Kidney (tissue), 14 donors: Measurements from ENCODE around the gene AGBL1. TPM values are rescaled to one million over a fixed set of nuclear protein-coding genes. Genes with fewer than 3 reads are reported as not detected.
"Not testable (repeated sequence)": the region's sequence is repeated elsewhere in the genome, so short reads cannot be mapped to it uniquely, and the experiment has no call there.

Experiments
- DNase-seq, 5 donors: peaks; one replicate each; pipeline ENCODE4 v3.0.0-alpha.2; 2013 to 2020
- FAIRE-seq: peaks from 2 replicates; lab custom pipeline; 2012; peaks lifted over from hg19 to GRCh38; lab: Jason Lieb, UNC
- H3K27ac ChIP-seq, 2 donors: one replicate each; pipeline ENCODE4 v1.7.0; 2013; ENCODE audit warnings: low read depth in 2 of 2, low read length in 2 of 2, inconsistent platforms in 1 of 2
- H3K27me3 ChIP-seq: one replicate; pipeline ENCODE4 v1.7.1; 2013; ENCODE audit warnings: low read length, inconsistent platforms; ENCODE audit not compliant: control insufficient read depth, insufficient read depth
- H3K36me3 ChIP-seq, 3 donors: one replicate each; pipeline versions ENCODE4 v1.7.0 to v1.7.1; 2013; ENCODE audit warnings: low read length in 3 of 3, control low read depth in 1 of 3, inconsistent platforms in 1 of 3; ENCODE audit not compliant: insufficient read depth in 3 of 3, control insufficient read depth in 2 of 3
- H3K4me1 ChIP-seq, 3 donors: one replicate each; pipeline versions ENCODE4 v1.7.0 to v1.7.1; 2013; ENCODE audit warnings: low read length in 3 of 3, inconsistent platforms in 1 of 3, low read depth in 1 of 3; ENCODE audit not compliant: control insufficient read depth in 2 of 3, insufficient read depth in 2 of 3
- H3K4me3 ChIP-seq, 3 donors: one replicate each; pipeline versions ENCODE4 v1.7.0 to v1.8.1; 2013; ENCODE audit warnings: low read length in 3 of 3, control low read depth in 1 of 3, inconsistent platforms in 1 of 3
- H3K9ac ChIP-seq, 3 donors: one replicate each; pipeline versions ENCODE4 v1.7.0 to v1.7.1; 2013; ENCODE audit warnings: low read length in 3 of 3, control low read depth in 1 of 3, inconsistent platforms in 1 of 3
- H3K9me3 ChIP-seq, 3 donors: one replicate each; pipeline versions ENCODE4 v1.7.0 to v1.7.1; 2013; ENCODE audit warnings: low read length in 3 of 3, control low read depth in 1 of 3, inconsistent platforms in 1 of 3; ENCODE audit not compliant: control insufficient read depth in 2 of 3, insufficient read depth in 1 of 3
- intact Hi-C: fragments of 100-400 bp; cut with DNase I; formaldehyde crosslinking; loops from one replicate; pipeline ENCODE4 v1.11.1; 2022
- polyA plus RNA-seq: library from polyadenylated mRNA; stranded (reverse); fragments of 350-450 nt; fragmentation: Illumina TruSeq; extraction: RNeasy Lipid Tissue Mini Kit (QIAGEN cat#74804); gene quantifications from one replicate; pipeline ENCODE4 v1.2.3, GENCODE V29; 2014; ENCODE audit warnings: low read depth, low replicate concordance; ENCODE audit not compliant: insufficient read depth
- total RNA-seq: library from RNA; stranded (reverse); fragmentation: NEBNext Ultra II Directional; extraction: Animal tissue kit (Norgen Biotek cat#: 25700); gene quantifications from one replicate; pipeline ENCODE4 v1.2.1, GENCODE V29; 2021
- TF ChIP-seq, protein P1 (sequence below): IDR thresholded peaks from 3 replicates; pipeline ENCODE4 v1.5.1; 2012; ENCODE audit warnings: mild to moderate bottlenecking, moderate library complexity, borderline replicate concordance; ENCODE audit not compliant: insufficient read depth; ENCODE audit errors: extremely low read depth
- donor health status: control.
- donor health status: control.
- donor health status: control.
- donor health status: control.
- donor health status: control.
- donor health status: DM: yes; HTN: yes; CAD: no.
- donor health status: Normal renal cell carcinoma (clear cell type).

AGBL1 gene
- total and polyA plus RNA-seq, 2 donors from 2014 or later = not detected

DNA sequence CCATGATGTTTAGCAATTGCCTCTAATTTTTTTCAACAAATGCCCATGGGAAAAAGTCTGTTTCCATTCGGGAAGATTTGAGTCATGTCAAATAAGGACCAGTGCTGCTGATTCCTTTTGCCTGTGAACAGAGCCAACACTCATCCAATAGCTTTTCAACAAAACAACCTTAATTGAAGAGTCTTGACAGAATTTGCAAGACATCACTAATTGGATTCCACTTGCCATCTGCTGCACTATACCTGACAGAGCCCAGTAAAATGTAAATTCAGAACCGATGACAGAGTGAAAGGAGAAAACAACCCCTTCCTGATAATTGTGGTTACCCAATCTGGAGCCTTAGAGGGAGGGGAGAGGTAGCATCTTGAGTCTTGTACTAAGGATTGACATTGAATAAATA, 426.7 kb downstream of the AGBL1 start:
- Histone ChIP-seq H3K27me3 (no peaks in the 10 kb centered on the region), H3K4me3 (no peak overlapping the region), H3K4me1 (no peaks in the 10 kb centered on the region), H3K9ac (no peak overlapping the region), H3K27ac (no peak overlapping the region), H3K9me3 (peaks cover 0 to 3% (median 0%) of the 10 kb centered on the region in 3 donors), H3K36me3 (no peaks in the 10 kb centered on the region)
- TF ChIP-seq, protein P1, sequence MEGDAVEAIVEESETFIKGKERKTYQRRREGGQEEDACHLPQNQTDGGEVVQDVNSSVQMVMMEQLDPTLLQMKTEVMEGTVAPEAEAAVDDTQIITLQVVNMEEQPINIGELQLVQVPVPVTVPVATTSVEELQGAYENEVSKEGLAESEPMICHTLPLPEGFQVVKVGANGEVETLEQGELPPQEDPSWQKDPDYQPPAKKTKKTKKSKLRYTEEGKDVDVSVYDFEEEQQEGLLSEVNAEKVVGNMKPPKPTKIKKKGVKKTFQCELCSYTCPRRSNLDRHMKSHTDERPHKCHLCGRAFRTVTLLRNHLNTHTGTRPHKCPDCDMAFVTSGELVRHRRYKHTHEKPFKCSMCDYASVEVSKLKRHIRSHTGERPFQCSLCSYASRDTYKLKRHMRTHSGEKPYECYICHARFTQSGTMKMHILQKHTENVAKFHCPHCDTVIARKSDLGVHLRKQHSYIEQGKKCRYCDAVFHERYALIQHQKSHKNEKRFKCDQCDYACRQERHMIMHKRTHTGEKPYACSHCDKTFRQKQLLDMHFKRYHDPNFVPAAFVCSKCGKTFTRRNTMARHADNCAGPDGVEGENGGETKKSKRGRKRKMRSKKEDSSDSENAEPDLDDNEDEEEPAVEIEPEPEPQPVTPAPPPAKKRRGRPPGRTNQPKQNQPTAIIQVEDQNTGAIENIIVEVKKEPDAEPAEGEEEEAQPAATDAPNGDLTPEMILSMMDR = no peak
- no peak for FAIRE-seq
- intact Hi-C loops = no loop called here
- no peak for DNase-seq

DNA sequence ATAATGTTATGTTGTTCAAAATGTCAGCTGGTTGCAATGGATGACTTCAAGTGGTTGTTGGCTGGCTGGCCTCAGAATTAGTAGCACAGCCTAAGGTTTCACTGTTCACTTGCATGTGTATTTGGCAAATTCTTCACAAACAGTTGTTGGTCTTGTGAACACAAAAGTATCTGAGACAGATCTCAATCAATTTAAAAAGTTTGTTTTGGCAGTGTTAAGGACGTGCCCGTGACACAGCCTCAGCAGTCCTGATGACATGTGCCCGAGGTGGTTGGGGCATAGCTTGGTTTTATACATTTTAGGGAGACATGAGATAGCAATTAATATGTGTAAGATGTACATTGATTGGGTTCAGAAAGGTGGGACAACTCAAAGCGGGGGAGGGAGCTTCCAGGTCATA, 436.0 kb downstream of the AGBL1 start:
- DNase-seq (no peak), FAIRE-seq (no peak)
- TF ChIP-seq, protein P1 = no peak
- no peak overlapping the region for H3K4me3 ChIP-seq
- no peaks in the 10 kb centered on the region for H3K4me1 ChIP-seq
- intact Hi-C loops = no loop called here
- H3K9me3 ChIP-seq = no peaks in the 10 kb centered on the region
- H3K27me3 ChIP-seq = no peaks in the 10 kb centered on the region
- no peaks in the 10 kb centered on the region for H3K36me3 ChIP-seq
- no peak overlapping the region for H3K9ac ChIP-seq
- no peak overlapping the region for H3K27ac ChIP-seq

DNA sequence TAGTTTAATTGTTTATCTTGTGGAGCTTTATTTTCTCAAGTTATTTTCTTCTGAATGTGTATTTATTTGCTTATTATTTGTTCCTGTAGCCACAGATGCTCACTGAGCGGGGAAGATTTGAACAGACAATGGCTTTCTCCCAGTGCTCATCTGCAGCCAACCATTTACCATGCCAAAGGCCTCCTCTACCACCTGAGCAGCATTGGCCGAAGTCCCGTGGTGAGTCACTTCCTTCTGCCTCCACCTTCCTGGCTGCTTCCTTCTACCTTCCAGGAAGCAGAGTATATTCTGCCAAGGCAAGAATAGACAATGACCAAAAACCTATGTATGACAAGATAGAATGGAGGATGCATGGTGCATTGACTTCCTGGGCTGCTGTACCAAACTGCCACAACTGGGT, 443.1 kb downstream of the AGBL1 start:
- FAIRE-seq = no peak
- intact Hi-C loops = no loop called here
- H3K9me3 ChIP-seq = no peaks in the 10 kb centered on the region
- no peak overlapping the region for H3K9ac ChIP-seq
- DNase-seq = no peak
- H3K27me3 ChIP-seq = no peaks in the 10 kb centered on the region
- TF ChIP-seq, protein P1 = no peak
- no peaks in the 10 kb centered on the region for H3K4me1 ChIP-seq
- no peak overlapping the region for H3K4me3 ChIP-seq
- no peaks in the 10 kb centered on the region for H3K36me3 ChIP-seq
- no peak overlapping the region for H3K27ac ChIP-seq

DNA sequence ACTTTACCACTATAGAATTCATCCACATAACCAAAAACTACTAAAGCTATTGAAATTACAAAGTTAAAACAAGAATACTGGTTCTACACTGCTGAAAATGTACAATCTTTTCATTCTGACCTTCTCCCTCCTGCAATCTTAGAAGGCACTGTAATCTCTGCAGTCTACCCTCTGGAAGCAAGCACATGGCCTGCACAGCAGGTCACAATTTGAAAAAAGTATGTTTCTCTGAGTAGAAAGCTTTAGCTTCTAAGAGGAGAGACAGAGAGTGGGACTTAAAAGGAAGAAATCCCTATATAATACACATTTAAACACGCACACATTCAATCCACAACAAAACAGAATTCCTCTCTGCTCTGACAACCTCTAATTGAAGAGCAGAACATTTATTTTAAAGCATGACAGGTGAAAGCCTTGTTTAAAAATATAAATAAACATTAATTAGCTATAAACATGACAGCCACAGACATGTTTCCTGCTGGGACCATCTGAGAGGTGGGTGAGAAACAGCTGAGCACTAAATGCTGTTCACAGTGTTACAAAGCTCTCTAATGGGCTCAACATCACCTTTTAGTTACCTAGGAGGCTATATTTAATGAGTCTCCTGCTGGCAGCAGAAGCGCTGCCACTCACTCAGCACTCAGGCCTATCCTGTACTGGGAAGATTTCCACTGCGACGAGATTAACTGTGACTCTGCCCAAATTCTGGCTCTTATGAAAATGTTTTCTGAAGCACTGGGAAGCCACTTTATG, 447.4 kb downstream of the AGBL1 start:
- Histone ChIP-seq H3K27ac (no peak overlapping the region), H3K9me3 (no peaks in the 10 kb centered on the region), H3K9ac (no peak overlapping the region), H3K4me1 (no peaks in the 10 kb centered on the region), H3K36me3 (no peaks in the 10 kb centered on the region), H3K27me3 (no peaks in the 10 kb centered on the region), H3K4me3 (no peak overlapping the region)
- DNase-seq = no peak
- no peak for FAIRE-seq
- intact Hi-C loops = no loop called here
- TF ChIP-seq, protein P1 = no peak

DNA sequence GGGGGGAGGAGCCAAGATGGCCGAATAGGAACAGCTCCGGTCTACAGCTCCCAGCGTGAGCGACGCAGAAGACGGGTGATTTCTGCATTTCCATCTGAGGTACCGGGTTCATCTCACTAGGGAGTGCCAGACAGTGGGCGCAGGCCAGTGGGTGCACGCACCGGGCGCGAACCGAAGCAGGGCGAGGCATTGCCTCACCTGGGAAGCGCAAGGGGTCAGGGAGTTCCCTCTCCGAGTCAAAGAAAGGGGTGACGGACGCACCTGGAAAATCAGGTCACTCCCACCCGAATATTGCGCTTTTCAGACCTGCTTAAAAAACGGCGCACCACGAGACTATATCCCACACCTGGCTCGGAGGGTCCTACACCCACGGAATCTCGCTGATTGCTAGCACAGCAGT, 448.4 kb downstream of the AGBL1 start:
- H3K9ac ChIP-seq, DNase-seq, H3K4me3 ChIP-seq, H3K9me3 ChIP-seq, H3K36me3 ChIP-seq, FAIRE-seq, H3K27ac ChIP-seq, H3K27me3 ChIP-seq, intact Hi-C loops, H3K4me1 ChIP-seq: not testable (repeated sequence)
